Chondrocyte (in vitro differentiated cells): ENCODE measurements around the gene TRIM67. TPM values are rescaled to one million over a fixed set of nuclear protein-coding genes. Genes with fewer than 3 reads are reported as not detected.

Source experiments
- DNase-seq: peaks from one replicate; pipeline ENCODE4 v3.0.0; 2021; ENCODE audit warnings: mixed read lengths, low spot score
- H3K27ac Mint-ChIP-seq: one replicate; pipeline ENCODE4 v1.8.0; 2021; ENCODE audit warnings: mild to moderate bottlenecking, moderate library complexity, mixed read lengths; ENCODE audit not compliant: unreplicated experiment
- H3K27me3 Mint-ChIP-seq: 2 replicates; pipeline ENCODE4 v1.8.0; 2021; ENCODE audit warnings: low read depth, mixed read lengths
- H3K36me3 Mint-ChIP-seq: 2 replicates; pipeline ENCODE4 v1.8.0; 2021; ENCODE audit warnings: low read depth, mixed read lengths
- H3K4me1 Mint-ChIP-seq: 2 replicates; pipeline ENCODE4 v1.8.0; 2021; ENCODE audit warnings: low read depth, mild to moderate bottlenecking, mixed read lengths
- H3K4me3 Mint-ChIP-seq: one replicate; pipeline ENCODE4 v1.8.0; 2021; ENCODE audit warnings: mild to moderate bottlenecking, moderate library complexity, mixed read lengths; ENCODE audit not compliant: unreplicated experiment
- H3K9me3 Mint-ChIP-seq: 2 replicates; pipeline ENCODE4 v1.8.0; 2021; ENCODE audit warnings: low read depth, mixed read lengths
- CTCF ChIP-seq: fragments of 200-600 bp; sonication (generic); IDR thresholded peaks from 2 replicates; pipeline ENCODE4 v1.5.0; 2021; ENCODE audit warnings: antibody characterized with exemption, mild to moderate bottlenecking, moderate library complexity
- total RNA-seq: library from RNA; stranded (reverse); gene quantifications from 3 replicates; pipeline ENCODE4 v1.2.1, GENCODE V29; 2021

The TRIM67 gene
- total RNA-seq, 1 donor from 2014 or later = 1.2 TPM

GRCh38 chr1:231138236-231138635 lies 23.6 kb upstream of the TRIM67 start:
- H3K36me3 Mint-ChIP-seq = no peaks in the 10 kb centered on the region
- H3K4me3 Mint-ChIP-seq = no peak overlapping the region
- H3K27me3 Mint-ChIP-seq = no peaks in the 10 kb centered on the region
- no peak for DNase-seq
- peak overlapping the region; percentile 96 for H3K27ac Mint-ChIP-seq
- no peak for TF ChIP-seq CTCF
- peaks cover 40% of the 10 kb centered on the region for H3K4me1 Mint-ChIP-seq
- H3K9me3 Mint-ChIP-seq = peaks cover 6% of the 10 kb centered on the region

GRCh38 chr1:231139125-231139649 lies 22.7 kb upstream of the TRIM67 start:
- TF ChIP-seq CTCF = no peak
- H3K27me3 Mint-ChIP-seq = no peaks in the 10 kb centered on the region
- peak overlapping the region; percentile 96 for H3K27ac Mint-ChIP-seq
- no peak for DNase-seq
- peaks cover 13% of the 10 kb centered on the region for H3K9me3 Mint-ChIP-seq
- H3K36me3 Mint-ChIP-seq = no peaks in the 10 kb centered on the region
- H3K4me3 Mint-ChIP-seq = no peak overlapping the region
- H3K4me1 Mint-ChIP-seq = peaks cover 44% of the 10 kb centered on the region

- Mint-ChIP-seq H3K4me3 (no peak overlapping the region), H3K36me3 (no peaks in the 10 kb centered on the region), H3K27ac (peak overlapping the region; percentile 96), H3K4me1 (peaks cover 44% of the 10 kb centered on the region), H3K27me3 (no peaks in the 10 kb centered on the region), H3K9me3 (peaks cover 13% of the 10 kb centered on the region)
- TF ChIP-seq CTCF = peak; percentile 65
- peak; percentile 95 for DNase-seq
These were observed 21.9 kb upstream of the TRIM67 start for GRCh38 chr1:231139659-231140654.

GRCh38 chr1:231144416-231145193 lies 17.3 kb upstream of the TRIM67 start:
- no peak overlapping the region for H3K4me3 Mint-ChIP-seq
- H3K36me3 Mint-ChIP-seq = no peaks in the 10 kb centered on the region
- TF ChIP-seq CTCF = no peak
- peaks cover 13% of the 10 kb centered on the region for H3K9me3 Mint-ChIP-seq
- H3K27ac Mint-ChIP-seq = no peak overlapping the region
- DNase-seq = no peak
- no peaks in the 10 kb centered on the region for H3K27me3 Mint-ChIP-seq
- peaks cover 39% of the 10 kb centered on the region for H3K4me1 Mint-ChIP-seq

- H3K9me3 Mint-ChIP-seq = peaks cover 20% of the 10 kb centered on the region
- peaks cover 23% of the 10 kb centered on the region for H3K4me1 Mint-ChIP-seq
- no peak overlapping the region for H3K27ac Mint-ChIP-seq
- H3K4me3 Mint-ChIP-seq = no peak overlapping the region
- no peak for DNase-seq
- H3K36me3 Mint-ChIP-seq = peaks cover 8% of the 10 kb centered on the region
- H3K27me3 Mint-ChIP-seq = peaks cover 2% of the 10 kb centered on the region
- TF ChIP-seq CTCF = no peak
These were observed 14.0 kb upstream of the TRIM67 start for GRCh38 chr1:231147896-231148295.
